GM19240 (cell line): ENCODE measurements around the gene C2orf92.
A peak's percentile ranks its signal among the peaks of the same experiment; 100 is the strongest.
"Not testable (repeated sequence)": the region's sequence is repeated elsewhere in the genome, so short reads cannot be mapped to it uniquely, and the experiment has no call there.

Experiments used
- DNase-seq: peaks from one replicate; pipeline ENCODE4 v3.0.0; 2011; ENCODE audit warnings: low spot score; ENCODE audit not compliant: insufficient read length

C2orf92 gene

DNA sequence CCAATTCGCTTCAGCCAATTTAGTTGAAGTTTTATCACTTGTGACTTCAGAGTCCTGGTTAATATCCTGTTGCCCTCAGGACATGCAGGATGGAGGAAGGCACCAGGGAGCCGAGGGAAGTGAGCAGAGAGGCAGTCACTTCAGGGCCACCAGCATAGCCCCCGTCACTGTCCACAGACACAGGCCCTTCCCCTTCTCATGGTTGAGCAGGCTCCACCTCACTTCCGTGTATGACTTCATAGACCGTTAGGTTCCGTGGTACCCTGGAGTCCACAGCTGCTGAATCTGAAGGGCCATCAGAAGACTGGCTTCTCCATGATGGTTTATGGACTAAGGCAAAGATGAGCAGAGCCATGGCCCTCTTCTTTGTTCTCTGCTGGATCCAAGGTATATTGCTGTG lies at the start of gene C2orf92:
TSS of gene C2orf92 (plus strand) at position 266 of the 400 bp plus-strand sequence. CDS start at position 342, 76 bp downstream.
- no peak for DNase-seq

DNA sequence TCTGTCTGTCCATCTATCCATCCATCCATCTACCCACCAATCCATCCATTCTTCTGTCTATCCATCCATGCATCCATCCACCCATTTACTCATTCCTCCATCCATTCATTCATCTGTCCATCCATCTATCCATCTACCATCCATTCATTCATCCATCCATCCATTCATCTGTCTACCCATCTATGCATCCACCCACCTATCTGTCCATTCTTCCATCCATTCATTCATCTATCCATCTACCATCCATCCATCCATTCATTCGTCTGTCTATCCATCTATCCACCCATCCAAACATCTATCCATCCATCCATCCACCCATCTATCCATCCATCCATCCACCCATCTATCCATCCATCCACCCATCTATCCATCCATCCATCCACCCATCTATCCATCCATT lies 49.0 kb upstream of the C2orf92 start:
- DNase-seq = not testable (repeated sequence)

DNA sequence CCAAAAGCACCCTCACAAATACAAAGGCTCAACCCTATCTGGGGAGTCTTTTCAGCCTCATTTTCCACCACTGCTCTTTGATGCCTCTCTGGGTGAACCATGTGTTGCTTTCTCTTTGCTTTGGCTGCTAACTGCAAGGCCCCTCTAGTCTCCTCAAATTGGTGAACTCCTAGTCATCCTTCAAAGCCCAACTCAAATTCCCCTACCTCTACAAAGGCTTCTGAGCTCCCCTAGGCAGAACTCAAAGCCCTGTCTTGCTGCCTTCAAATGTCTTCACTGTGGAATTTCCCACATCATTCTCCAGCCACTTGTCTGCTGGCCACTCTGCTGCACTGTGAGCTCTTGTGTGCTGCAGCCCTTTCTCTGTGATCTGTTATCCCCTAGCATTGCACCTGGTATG lies 46.5 kb upstream of the C2orf92 start:
- not testable (repeated sequence) for DNase-seq

DNA sequence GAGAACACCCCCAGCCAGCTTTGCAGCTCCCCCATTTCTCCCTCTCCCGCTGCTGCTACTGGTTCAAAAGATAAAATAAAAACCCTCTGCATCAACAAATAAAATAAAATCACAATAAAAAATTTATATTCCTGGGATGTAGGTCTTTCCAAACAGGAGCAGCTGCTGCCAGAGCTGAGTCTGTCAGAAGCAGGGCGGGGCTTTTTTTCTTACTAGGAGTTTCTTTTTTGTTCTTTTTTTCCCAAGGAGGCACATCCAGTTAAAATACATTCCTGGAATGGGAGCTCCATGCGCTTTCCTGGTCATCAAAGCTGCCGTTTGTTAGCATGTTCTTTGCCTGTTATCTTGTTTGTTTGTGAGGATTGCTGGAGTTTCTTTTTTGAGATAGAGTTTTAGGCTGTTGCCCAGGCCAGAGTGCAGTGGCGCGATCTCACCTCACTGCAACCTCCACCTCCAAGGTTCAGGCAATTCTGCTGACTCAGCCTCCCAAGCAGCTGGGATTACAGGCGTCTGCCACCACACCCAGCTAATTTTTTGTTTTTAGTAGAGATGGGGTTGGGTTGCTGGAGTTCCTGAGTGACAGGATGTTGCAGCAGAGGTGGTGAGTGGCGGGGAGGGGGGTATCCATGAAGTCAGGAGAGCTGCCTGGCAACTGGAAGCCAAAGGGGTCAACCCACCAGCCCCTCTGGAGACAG lies 44.0 kb upstream of the C2orf92 start:
- not testable (repeated sequence) for DNase-seq

DNA sequence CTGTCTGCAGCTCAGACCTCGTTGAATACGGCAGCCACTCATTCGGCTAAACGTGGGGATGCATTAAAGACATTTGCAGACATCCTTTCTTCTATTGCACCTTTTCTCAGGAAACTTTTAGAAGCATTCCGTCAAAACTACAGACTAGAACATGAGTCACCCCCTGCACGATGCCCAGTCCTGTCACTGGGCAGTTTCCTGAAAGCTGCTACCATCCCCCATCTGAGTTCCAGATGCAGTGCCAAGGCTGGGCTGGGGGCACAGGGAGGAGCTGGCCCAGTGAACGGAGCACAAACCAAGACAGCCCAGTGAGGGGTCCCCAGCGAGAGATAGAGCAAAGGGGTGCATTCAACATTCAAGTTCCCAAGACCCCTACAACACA lies 43.5 kb upstream of the C2orf92 start:
- not testable (repeated sequence) for DNase-seq

DNA sequence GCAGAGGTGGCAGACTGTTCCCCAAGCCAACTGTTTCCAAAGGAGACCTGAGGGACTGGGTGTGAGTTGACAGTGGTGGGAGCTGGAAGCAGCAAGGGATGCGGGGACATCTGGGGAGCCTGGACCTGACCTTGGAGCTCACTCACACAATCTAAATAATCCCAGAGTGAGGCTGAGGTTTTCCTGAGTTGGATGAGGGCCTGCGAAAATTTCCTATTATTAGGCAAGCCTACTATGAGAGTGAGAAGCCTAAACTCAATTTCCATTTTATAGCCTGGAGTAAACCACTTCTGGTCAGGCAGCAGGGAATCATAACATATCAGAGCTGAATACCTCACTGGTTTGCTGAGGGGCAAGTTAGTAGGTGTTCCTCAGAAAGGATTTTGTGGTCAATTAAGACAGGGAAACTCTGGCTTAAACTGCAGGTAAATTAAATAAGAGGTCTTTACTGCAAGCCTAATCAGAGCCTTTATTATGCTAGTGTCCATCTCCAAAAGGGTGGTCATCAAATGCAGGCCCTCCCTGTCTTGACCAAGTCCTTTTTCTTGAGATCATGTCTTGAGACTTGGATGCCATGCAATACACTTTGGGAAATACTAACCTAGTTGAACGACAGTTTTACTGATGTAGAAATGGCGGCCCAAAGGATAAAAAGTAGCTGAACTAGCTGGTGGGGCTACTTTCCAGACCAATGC lies 25.3 kb upstream of the C2orf92 start:
- DNase-seq = no peak

DNA sequence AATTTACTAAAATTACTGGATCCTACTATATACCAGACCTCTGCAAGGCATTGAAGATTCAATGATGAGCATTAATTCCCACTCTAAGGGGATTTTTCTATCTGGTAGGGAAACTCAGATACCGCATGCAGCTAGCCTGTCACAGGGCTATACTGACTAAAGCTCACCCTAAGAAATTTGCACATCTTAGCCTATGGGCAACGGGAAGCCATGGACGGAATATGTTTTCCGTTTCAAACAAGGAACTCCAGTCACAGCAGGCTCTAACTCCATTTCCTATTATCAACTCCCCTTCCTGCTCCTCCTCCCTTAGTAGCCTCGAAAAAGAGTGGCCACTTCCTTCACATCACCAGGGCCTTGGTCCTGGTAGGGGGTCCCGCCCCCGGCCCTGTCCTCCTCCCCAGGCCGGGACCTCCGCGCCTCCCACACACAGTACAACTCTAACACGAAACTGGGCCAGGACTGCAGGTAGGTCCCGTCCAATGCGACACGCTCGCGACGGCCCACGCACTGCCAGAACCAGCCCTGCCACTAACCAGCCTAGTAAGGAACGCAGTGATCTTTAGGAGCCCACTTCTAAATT lies 24.3 kb upstream of the C2orf92 start:
- no peak for DNase-seq

DNA sequence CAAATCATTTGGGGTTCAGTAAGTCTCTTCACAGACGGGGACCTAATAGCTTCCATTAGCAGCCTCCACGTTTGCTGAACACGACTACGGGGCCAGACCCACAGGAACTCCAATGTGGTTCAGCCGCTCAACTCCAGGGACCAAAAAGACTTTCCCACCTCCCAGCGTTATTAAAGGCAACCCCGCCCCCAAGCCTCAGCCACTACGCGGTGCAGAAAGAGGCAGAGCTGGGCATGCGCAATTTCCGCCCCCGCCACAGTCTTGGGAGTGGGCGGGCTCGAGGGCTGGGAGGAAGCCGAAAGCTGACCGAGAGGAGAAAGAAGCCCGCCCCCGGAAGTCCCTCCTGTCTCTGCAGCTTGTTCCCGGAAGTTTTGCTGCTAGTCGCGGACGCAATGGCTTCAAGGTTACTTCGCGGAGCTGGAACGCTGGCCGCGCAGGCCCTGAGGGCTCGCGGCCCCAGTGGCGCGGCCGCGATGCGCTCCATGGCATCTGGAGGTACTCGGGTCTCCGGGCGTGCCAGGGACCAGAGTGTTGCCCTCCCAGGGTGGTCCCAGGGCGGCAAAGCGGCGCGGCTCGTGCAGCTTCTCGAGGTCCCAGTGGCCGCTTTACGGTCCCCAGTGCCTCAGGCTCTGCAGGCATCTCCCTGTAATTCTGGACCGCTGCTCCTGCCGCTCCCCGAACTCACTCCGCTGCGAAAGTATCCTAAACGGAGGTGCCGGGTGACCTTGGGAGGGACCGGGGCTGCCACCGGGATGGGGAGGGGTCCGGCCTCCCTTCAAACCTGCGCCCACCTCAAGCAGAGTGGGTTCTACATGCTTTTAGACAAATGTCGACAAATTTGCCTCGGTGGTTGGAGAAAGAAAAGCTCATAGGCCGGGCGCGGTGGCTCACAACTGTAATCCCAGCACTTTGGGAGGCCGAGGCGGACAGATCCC lies 23.6 kb upstream of the C2orf92 start, which contains the start of gene COX5B:
TSS of gene COX5B (plus strand) at position 368 of the 935 bp plus-strand sequence. CDS start at position 393, 25 bp downstream.
- DNase-seq = peak; percentile 97

DNA sequence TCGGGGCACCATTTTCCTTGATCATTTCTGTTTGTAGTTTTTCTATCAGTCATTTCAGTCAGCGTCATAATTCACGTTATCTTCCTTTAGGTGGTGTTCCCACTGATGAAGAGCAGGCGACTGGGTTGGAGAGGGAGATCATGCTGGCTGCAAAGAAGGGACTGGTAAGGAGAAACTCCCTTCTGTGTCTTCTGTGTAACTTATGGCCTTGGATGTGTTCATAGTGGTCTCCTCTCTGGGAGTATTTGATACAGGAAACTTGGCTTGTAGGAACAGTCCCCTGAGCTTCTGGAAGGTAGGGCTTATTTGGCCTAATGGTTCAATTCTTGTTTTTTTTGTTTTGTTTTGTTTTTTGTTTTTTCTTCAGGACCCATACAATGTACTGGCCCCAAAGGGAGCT lies 22.5 kb upstream of the C2orf92 start:
- no peak for DNase-seq

DNA sequence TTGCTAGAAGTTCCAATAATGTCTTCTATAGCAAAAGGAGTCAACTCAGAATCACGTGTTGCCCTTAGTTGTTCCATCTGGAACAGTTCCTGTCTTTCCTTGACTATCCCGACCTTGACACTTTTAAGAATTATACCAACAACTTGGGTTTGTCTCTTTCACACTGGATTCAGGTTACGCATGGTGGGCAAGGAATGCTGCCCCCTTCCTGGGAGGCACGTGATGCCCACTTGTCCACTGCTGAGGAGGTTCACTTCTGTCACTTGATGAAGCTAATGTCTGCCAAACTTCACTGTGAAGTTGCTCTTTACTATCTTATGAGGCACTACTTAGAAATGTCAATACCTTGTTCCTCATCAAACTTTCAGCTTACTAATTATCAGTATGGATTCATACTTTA lies 18.4 kb upstream of the C2orf92 start:
- no peak for DNase-seq

DNA sequence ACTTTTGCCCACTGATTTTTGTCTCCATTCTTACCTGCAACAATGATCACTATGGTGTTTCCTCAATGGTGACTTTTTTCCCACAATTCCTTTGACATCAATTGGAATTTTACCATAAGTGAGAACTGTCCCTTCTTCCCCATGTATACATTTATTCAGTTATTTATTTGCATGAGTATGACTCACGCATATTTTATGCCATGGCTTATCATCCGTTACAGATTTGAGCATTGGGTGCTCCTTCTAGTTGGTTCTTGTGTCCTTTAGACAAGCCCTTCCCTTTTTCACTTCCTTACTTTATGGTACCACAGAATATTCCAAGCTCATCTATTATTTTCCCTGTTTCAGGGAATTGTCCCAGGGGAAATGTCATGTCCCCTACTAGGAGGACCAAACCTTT lies 16.0 kb upstream of the C2orf92 start:
- no peak for DNase-seq

DNA sequence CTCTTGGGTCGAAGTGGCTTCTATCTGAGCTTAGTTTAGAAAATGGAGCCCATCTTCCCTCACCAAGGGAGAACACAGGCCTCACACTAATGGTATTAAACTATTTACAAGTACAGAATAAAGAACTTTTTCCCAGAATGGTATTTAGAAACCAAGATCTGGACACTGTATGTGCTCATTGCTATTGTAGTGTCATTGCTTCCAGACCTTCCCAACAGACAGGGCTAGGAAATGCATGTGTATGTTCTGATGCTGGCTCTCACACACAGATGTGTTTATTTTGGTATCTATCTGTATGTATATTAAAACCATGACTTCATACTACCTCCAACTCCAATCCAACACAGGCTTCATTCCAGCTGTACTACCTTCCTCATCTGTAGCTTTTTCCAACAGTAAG lies 15.6 kb upstream of the C2orf92 start:
- no peak for DNase-seq

DNA sequence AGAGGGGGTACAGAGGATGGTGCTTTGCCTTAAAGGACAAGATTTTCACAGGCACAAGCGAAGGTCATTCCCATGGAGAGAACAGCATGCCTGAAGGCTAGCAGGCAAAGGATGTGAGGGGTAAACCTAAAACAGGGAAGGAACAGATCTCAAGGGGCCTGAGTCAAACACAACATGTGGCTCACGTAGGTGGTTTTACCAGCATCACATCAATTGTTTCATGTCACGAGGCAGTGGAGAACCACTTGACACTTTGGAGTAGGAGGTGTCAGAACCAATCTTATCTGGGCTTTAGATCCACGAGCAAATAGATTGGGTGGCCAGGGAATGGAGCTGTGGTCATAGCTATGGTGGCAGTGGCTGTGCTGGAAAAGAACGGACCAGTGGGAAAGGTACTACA lies 15.2 kb upstream of the C2orf92 start:
- no peak for DNase-seq

DNA sequence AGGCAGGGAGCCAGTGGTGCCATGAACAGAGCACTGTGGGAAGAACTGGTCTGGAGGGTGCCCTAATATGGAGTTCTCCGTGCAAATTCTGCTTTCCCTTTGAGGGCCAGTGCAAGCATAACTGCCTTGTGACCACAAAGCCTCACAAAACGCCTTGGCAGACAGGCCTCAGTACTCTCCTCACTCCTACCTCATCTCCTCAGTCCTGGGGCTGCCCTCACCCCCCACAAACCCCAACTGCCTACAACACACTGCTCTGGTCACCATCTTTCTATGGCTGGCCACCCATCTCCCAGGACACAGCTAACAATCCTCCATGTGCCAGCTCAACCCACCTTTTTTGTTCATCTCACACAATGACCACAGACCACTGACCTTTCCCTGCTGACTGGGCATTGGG lies 14.7 kb upstream of the C2orf92 start:
- no peak for DNase-seq

DNA sequence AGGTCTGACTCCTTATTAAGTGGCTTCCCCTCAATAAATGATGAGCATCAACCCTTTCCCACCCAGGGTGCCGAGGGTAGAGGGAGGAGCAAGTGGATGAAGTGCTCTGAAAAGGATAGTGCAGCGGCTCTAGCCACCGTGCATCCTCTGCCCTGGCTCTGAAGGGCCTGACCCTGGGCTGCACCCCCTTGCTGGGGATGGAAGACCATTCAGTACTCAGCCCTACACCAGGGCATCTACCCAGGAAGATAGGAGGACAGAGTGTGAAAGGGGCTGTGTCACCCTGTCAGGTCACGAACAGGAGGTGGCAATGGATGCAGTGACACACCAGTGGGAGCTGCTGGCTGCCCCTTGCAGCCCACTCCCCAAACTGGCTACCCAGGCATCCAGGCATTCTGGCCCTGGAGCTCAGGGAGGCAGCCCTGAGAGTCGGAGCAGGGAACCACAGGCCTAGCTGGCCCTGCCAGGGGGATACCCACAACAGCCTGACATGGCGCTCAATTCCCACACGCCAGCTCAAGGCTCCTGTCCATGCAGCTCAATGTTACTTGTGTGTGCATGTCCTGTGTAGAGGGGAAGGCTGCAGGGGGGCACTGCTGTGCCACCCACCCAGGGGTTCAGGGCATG lies 13.3 kb upstream of the C2orf92 start:
- no peak for DNase-seq

DNA sequence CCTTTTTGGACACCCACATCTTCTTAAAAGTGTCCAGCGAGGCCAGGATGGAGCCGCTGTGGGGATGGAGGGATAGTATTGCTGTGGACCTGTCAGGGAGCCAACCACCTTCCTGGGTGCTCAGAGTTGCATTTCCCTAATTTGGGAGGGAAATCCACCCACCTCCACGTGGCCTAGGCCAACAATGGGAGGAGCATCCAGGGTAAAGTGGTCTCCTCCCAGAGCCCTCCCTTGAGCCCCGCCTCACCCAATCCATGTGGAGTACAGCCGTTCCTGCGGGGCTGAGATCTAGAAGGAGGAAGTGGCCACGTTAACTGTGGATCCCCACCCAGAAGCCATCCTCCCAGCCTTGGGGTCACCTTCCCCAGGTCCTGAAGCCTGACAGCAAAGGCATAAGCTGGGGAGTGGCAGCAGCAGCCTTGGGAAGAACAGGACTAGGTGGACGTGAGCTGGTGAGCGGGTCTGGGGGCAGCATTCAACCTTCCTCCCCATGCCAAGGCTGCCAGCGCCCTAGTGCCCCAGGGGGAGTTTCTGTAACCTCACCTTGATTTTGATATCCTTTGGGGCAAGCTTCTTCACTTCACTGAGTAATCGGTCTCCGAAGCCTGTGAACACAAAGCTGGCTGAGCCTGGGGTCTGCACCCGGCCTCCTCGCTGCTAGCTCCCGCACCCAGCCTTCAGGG lies 12.5 kb upstream of the C2orf92 start:
- DNase-seq = no peak

DNA sequence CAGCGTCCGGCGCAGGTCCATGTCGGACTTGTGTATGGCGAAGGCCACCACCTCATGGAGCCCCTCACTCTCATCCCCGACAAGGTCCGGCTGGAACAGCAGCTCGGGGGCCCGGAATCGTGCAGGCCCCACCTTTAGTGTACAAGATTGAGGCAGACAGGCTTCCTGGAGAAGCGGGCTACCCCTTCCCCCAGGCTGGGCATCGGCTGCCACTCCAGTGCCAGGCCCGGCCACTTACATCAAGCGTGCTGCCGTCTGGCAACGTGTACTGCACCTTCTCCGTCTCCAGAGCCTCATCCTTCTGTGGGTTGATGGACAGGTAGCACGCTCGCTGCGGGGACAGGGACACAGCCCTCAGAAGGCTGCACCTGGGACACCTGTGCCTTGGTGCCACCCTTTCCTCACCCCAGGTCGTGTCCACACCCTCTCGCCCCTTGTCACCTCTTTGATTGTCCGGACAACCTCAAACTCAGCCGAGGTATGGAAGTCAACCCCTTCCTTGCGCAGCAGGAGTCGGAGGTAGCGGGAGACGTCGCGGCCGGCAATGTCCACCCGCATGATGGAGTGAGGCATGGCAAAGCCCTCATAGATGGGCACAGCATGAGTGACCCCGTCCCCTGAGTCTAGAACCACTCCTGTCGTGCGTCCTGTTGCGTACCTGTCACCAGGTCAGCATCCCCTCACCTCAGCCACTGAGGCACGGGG lies 11.4 kb upstream of the C2orf92 start:
- DNase-seq = no peak

DNA sequence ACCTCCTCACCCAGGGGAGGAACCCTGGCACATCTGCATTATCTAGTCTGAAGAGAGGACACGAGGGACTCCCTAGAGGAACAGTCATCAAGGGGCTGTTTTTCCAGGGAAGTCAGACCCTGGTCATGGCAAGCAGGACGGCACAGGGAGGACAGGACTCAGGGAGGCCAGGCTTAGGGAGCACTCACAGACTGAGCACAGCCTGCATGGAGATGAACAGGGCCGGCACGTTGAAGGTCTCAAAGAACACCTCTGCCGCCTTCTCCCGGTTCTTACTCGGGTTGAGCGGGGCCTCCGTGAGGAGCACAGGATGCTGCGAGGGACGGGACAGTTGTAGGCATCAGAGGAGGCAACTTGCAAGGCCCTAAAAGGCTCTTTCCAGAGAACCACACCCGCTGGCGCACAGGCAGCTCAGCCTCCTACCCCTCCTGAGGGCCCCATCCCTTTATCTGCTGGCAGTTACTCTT lies 10.8 kb upstream of the C2orf92 start:
- no peak for DNase-seq

DNA sequence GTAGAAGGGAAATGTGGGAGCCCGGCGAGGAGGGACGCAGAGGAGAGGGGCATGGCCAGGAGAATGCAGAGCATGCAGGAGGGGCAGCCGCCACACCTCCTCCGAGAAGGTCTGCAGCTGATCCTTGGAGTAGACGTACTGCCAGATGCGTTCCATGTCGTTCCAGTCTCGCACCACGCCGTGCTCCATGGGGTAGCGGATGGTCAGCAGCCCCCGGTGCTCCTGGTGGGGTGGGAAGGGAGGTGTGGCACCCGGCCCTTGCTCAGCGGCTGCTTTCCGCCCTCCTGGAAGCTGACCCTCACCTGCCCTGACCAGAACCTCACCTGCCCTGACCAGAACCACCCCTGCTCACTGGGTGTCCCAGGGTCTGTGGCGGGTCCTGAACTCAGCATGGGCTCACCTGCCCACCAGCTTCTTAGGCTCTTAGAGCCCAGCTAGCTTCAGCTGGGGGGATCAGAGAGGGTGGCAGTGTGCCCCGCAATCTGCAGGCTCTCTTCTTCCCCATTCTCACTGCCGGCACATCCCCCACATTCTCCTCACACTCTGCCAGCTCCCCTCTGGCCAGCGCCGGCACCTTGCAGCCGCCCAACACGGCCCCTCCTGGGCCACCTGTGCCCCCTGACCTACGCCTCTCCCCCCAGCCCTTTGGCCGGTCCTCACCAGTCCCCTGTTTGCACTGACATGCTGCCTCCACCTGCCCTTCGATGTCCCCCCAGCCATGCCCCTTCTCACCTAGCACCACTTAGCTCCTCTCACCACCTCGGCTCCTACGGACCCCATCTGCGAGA lies 10.1 kb upstream of the C2orf92 start:
- DNase-seq = no peak
